DMS114 treated with DMSO at 0.1 percent for 48 hours (cell line): ENCODE data around the gene PCSK6.
A peak's percentile ranks its signal among the peaks of the same experiment; 100 is the strongest.

ENCODE experiments used
- DNase-seq: peaks from one replicate; lab custom pipeline; 2025; ENCODE audit not compliant: unreplicated experiment; lab: John Stamatoyannopoulos, UW

PCSK6 gene

DNA sequence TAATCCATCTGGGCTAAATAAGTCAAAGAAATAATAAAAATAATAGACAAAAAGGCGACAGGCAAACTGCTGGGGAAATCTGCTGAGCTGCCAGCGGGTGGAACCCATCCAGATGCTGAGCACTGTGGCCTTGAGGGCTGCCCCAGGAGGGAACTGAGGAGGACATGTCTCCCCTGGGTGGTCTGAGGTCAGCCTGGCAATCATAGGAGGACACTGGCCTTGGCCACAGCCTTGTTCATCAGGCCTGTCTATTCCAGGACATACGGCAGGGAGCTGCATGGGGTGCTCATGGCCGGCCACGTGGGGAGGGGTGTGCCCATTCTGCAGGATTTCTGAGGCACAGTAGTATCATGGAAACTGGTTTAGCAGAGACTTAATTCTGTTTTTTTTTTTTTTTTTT lies 173.0 kb downstream of the PCSK6 start:
- DNase-seq: no peak

DNA sequence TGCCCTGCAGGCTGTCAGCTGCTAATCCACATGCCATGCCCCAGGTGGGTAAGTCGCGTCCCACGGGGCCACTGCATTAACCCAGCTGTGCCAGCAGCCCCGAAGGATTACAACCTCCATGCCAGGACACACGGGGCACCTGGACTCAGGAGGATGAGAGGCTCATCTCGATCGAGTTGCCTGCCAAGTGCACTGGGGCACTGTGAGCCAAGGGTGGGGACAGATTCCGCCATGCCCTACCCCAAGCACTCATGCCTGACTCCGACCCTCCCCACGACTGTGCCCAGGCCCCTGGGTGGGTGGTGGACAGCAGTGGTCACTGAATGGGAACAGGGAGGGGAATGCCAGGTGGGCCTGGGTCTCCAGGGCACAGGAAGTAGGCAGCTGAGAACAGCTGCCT lies 173.8 kb downstream of the PCSK6 start:
- DNase-seq: no peak

DNA sequence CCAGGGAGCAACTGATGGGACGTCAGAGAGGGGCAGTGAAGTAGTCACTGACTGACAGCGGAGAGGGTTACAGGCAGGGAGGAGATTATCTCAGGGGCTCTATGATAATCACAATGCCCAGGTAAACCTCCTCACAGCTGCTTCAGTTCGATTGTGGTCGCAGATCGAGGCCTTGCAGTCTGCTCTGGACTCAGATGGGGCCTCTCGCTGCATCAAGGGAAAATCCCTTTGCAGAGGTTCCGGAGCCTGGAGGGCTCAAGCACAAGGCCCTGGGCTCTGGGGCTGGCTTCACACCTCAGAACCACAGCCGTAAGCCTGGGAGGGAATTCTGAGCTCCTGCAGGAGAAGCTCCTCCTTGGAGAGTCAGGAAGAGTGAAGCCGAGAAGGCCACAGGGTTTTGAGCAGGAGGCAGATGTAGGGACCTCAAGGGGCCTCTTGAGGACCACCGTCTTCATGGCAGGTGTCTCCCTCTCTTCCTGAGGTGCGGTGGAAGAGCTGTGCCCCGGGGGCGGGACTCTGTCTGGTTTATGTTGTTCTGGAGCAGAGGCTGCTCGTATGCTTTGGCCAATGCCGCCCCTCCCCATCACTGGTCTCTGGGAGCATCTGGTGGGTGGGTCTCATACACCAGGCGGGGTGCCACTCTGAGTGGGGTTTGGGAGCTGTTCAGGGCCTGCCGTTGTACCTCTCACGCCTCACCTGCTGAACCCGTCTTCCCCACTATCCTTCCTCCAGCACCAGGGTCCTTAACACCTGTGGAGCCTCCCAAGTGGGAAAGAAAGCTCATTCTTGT lies 175.0 kb downstream of the PCSK6 start:
- no peak for DNase-seq

GRCh38 chr15:101313041-101313761 lies 176.3 kb downstream of the PCSK6 start:
- no peak for DNase-seq

DNA sequence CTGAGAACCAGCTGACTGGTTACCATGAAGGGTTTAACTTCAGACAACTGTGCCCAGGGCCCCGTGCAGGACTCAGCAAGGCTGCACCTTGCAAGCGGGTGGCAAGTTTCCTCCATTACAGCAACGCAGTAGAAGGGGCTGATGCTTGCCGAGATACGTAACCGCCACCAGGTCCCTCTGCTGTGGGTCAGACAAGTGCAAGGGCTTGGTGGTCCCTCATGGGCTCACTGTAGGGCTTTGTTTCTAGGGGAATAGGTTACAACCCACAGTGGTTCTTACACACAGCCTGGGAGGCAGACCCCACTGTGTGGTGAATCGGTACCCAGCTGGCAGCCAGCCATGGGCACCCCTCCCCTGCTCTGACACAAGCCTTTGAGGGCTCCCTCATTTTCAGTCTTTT lies 179.0 kb downstream of the PCSK6 start:
- no peak for DNase-seq

- no peak for DNase-seq
Observed at GRCh38 chr15:101310161-101310480, 179.4 kb downstream of the PCSK6 start.

GRCh38 chr15:101309436-101310160 lies 179.9 kb downstream of the PCSK6 start:
- DNase-seq: no peak

- DNase-seq: no peak
Observed at GRCh38 chr15:101308604-101309435, 180.7 kb downstream of the PCSK6 start.

DNA sequence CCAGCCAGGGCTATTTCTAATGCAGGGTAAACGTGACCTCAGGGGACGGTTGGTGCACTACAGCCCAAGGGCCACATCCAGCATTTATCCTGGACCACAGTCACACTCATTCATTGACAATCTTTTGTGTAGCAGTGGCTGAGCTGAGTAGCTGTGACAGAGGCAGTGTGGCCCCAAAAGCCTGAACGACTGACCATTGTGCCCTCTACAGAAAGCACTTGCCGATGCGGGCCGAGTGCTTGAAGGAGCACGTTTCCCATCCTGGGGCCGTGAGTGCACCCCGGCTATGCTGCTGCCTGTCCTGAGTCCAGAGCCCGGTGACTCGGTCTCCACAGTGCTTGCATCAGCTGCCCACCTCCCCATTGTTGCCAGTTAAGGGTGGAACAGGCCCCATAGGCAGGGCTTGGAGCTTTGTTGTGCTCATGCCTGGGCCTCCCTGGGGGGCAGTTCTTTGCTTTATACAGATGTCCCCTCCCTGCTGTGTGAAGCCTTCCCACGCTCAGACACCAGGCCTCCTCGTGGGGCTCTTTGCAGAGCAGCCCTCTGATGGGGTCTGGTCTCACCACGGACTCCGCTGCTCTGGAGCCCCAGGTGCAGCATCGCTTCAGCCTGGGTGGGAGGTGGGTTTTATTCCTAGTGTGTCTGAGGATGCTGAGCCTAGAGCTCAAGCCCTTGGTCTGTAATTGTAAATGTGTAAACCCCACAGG lies 181.5 kb downstream of the PCSK6 start:
- DNase-seq: no peak

DNA sequence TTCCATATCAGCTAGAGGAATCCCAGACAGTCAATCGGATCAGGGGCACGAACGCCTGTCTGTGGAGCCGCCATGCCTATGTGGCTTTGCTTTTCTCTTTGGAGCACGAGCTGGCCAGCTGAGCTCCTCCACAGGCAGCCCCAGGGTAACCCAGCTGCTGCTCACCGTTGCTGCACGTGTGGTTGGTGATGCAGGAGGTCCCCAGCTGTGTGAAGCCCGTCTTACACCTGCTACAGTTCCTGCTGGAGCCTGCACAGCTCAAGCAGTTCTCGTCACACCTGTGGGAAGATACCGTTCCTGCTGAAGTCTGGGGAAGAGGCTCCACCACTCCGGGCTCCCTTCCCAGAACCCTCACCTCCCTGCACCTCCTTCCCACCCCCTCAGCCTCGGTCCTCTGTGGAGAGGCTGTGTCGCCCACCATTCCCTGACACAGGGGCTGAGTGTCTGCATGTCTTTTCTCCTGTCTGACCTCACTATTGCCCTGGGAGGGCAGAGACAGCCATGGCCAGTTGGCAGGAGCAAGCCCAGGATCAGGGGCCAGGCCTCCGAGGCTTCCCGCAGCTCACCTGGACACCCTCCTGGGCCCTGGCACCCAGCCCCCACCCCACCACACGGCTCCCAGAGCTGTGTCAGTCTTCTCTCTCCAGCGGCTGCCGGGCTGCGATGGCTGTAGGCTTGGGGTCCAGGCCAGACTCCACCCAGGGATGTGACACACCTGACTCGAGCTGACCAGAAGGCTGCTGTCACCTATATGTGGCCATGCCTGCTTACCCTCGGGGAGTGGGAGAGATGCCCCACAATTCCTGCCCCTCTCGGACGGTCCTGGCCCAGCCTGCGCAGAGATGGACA lies 182.2 kb downstream of the PCSK6 start:
- no peak for DNase-seq

- no peak for DNase-seq
Observed at GRCh38 chr15:101306341-101307047, 183.0 kb downstream of the PCSK6 start.

DNA sequence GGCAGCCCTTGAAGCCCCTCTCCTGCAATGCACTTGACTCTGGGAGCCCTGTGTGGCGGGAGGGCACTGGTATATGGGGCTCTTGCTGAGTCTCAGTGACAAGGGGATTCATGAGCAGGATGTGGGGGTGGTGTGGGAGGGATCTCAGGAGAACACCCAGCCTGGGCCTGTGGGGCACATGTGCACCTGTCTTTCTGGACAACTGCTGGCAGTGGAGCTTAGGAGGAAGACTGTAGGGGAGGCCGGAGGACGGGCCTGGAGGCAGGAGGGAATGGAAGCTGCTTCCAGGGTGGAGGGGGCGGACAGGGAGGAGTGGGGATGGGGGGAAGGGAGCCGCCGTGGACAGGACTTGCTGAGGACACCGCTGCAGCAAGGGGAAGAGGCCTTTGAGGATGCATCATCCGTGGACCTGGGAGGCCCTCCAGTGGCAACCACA lies 183.7 kb downstream of the PCSK6 start:
- no peak for DNase-seq

DNA sequence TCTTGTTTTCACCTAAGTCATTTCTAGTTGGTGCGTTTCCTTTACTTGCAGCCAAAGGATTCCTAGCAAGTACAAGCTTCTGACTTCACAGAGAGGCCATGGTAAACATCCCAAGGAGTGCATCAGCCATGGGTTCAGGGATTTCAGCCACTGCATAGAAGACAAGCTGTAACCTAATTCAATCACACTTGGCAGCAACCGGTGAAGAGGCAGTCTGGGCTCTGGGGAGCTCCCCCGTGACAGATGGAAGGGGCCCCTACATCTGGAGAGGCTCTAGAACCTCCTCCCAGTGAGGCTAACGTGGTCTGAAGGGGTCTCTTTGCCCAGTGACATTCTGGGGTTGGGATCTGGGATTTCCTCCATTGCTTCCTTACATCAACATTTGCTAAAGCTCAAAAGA lies 186.1 kb downstream of the PCSK6 start:
- no peak for DNase-seq

DNA sequence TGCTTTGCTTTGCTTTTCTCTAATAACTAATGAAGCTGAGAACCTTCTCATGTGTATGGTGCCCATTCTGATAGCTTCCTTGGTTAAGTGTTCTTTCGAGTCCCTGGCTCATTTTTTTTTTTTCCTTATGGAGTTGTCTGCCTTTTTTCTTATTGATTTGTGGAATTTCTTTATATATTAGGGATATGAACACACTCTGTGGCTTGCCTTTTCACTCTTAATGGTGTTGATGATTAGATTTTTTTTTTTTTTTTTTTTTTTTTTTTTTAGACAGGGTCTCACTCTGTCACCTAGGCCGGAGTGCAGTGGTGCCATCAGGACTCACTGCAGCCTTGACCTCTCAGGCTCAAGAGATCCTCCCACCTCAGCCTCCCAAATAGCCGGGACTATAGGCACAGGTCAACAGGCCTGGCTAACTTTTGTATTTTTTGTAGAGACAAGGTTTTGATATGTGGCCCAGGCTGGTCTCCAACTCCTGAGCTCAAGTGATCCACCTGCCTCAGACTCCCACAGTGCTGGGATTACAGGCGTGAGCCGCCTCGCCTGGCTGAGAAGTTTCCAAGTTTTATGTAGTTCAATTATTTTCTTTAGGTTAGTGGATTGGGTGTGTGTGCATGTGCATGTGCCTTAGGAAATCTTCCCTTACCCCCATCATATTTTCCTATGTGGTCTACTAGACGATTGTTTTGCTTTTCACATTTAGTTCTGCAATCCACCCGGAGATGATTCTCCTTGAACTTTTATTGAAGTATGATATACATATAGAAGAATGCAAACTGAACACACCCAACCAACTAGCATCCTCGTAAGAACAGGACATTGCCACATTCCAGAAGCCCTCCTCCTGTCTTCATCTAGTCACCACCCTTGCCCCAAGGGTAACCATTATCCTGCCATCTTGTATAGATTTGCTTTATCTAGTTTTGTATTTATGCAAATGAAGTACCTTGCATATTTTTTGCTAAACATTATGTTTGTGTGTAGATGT lies 192.8 kb downstream of the PCSK6 start:
- DNase-seq: no peak

GRCh38 chr15:101295607-101296161 lies 193.8 kb downstream of the PCSK6 start:
- DNase-seq: no peak

- peak; percentile 93 for DNase-seq
Observed at GRCh38 chr15:101294731-101295606, 194.5 kb downstream of the PCSK6 start, which contains the start of gene SNRPA1. Gene SNRPA1, minus strand, starts transcription at chr15:101295248. Its CDS starts 70 bp downstream, at chr15:101295178.
